Measurements from ENCODE around the gene NDRG4.

Gene NDRG4

GRCh38 chr16:58493756-58494431, 6.0 kb upstream of the NDRG4 start:
- Histone ChIP-seq H3K9ac (ENCODE audit: low read length in 5 of 5) (no peak overlapping the region), H3K27ac (ENCODE audit: low read depth, low read length) (no peak overlapping the region), H3K4me3 (ENCODE audit: low read depth in 1 of 5, low read length in 5 of 5) (no peak overlapping the region), H3K27me3 (ENCODE audit: control insufficient read depth in 5 of 5, insufficient read depth in 4 of 5, low read length in 5 of 5) (peaks cover 3 to 13% (median 5%) of the 10 kb centered on the region in 5 donors), H3K36me3 (ENCODE audit: control insufficient read depth in 5 of 5, insufficient read depth in 5 of 5, low read length in 5 of 5) (no peaks in the 10 kb centered on the region), H3K9me3 (ENCODE audit: control insufficient read depth in 5 of 5, low read length in 5 of 5) (no peaks in the 10 kb centered on the region), H3K4me1 (ENCODE audit: control insufficient read depth in 5 of 5, insufficient read depth in 5 of 5, low read length in 5 of 5) (peaks cover 0 to 9% (median 4%) of the 10 kb centered on the region in 5 donors)

- peak overlapping the region in 3 of 5 donors; percentile 12 to 26 (median 17) for H3K4me3 ChIP-seq (ENCODE audit: low read depth in 1 of 5, low read length in 5 of 5)
- H3K4me1 ChIP-seq (ENCODE audit: control insufficient read depth in 5 of 5, insufficient read depth in 5 of 5, low read length in 5 of 5), result peaks cover 0 to 11% (median 5%) of the 10 kb centered on the region in 5 donors
- no peak overlapping the region for H3K27ac ChIP-seq (ENCODE audit: low read depth, low read length)
- no peaks in the 10 kb centered on the region for H3K36me3 ChIP-seq (ENCODE audit: control insufficient read depth in 5 of 5, insufficient read depth in 5 of 5, low read length in 5 of 5)
- H3K27me3 ChIP-seq (ENCODE audit: control insufficient read depth in 5 of 5, insufficient read depth in 4 of 5, low read length in 5 of 5), result peaks cover 8 to 23% (median 12%) of the 10 kb centered on the region in 5 donors
- H3K9ac ChIP-seq (ENCODE audit: low read length in 5 of 5), result peak overlapping the region in 1 of 5 donors; percentile 21
- H3K9me3 ChIP-seq (ENCODE audit: control insufficient read depth in 5 of 5, low read length in 5 of 5), result no peaks in the 10 kb centered on the region
These were observed 4.9 kb upstream of the NDRG4 start for GRCh38 chr16:58494981-58495520.

GRCh38 chr16:58495521-58496331, 4.2 kb upstream of the NDRG4 start:
- H3K9me3 ChIP-seq (ENCODE audit: control insufficient read depth in 5 of 5, low read length in 5 of 5), result no peaks in the 10 kb centered on the region
- no peaks in the 10 kb centered on the region for H3K36me3 ChIP-seq (ENCODE audit: control insufficient read depth in 5 of 5, insufficient read depth in 5 of 5, low read length in 5 of 5)
- no peak overlapping the region for H3K27ac ChIP-seq (ENCODE audit: low read depth, low read length)
- peaks cover 15 to 30% (median 19%) of the 10 kb centered on the region in 5 donors for H3K27me3 ChIP-seq (ENCODE audit: control insufficient read depth in 5 of 5, insufficient read depth in 4 of 5, low read length in 5 of 5)
- peak overlapping the region in 3 of 5 donors; percentile 12 to 26 (median 17) for H3K4me3 ChIP-seq (ENCODE audit: low read depth in 1 of 5, low read length in 5 of 5)
- H3K4me1 ChIP-seq (ENCODE audit: control insufficient read depth in 5 of 5, insufficient read depth in 5 of 5, low read length in 5 of 5), result peaks cover 0 to 16% (median 9%) of the 10 kb centered on the region in 5 donors
- H3K9ac ChIP-seq (ENCODE audit: low read length in 5 of 5), result peak overlapping the region in 1 of 5 donors; percentile 21

GRCh38 chr16:58497468-58497867, 2.5 kb upstream of the NDRG4 start:
- H3K27me3 ChIP-seq (ENCODE audit: control insufficient read depth in 5 of 5, insufficient read depth in 4 of 5, low read length in 5 of 5), result peaks cover 33 to 48% (median 36%) of the 10 kb centered on the region in 5 donors
- H3K4me1 ChIP-seq (ENCODE audit: control insufficient read depth in 5 of 5, insufficient read depth in 5 of 5, low read length in 5 of 5), result peaks cover 0 to 26% (median 17%) of the 10 kb centered on the region in 5 donors

GRCh38 chr16:58497935-58498334, 2.0 kb upstream of the NDRG4 start:
- no peak overlapping the region for H3K4me3 ChIP-seq (ENCODE audit: low read depth in 1 of 5, low read length in 5 of 5)
- no peaks in the 10 kb centered on the region for H3K9me3 ChIP-seq (ENCODE audit: control insufficient read depth in 5 of 5, low read length in 5 of 5)
- peaks cover 34 to 52% (median 41%) of the 10 kb centered on the region in 5 donors for H3K27me3 ChIP-seq (ENCODE audit: control insufficient read depth in 5 of 5, insufficient read depth in 4 of 5, low read length in 5 of 5)
- H3K36me3 ChIP-seq (ENCODE audit: control insufficient read depth in 5 of 5, insufficient read depth in 5 of 5, low read length in 5 of 5), result no peaks in the 10 kb centered on the region
- no peak overlapping the region for H3K9ac ChIP-seq (ENCODE audit: low read length in 5 of 5)
- no peak overlapping the region for H3K27ac ChIP-seq (ENCODE audit: low read depth, low read length)
- peaks cover 0 to 26% (median 17%) of the 10 kb centered on the region in 5 donors for H3K4me1 ChIP-seq (ENCODE audit: control insufficient read depth in 5 of 5, insufficient read depth in 5 of 5, low read length in 5 of 5)

More at GRCh38 chr16:58497468-58497867, 2.5 kb upstream of the NDRG4 start:
- Histone ChIP-seq H3K27ac (ENCODE audit: low read depth, low read length) (no peak overlapping the region), H3K9ac (ENCODE audit: low read length in 5 of 5) (no peak overlapping the region), H3K36me3 (ENCODE audit: control insufficient read depth in 5 of 5, insufficient read depth in 5 of 5, low read length in 5 of 5) (no peaks in the 10 kb centered on the region), H3K9me3 (ENCODE audit: control insufficient read depth in 5 of 5, low read length in 5 of 5) (no peaks in the 10 kb centered on the region), H3K4me3 (ENCODE audit: low read depth in 1 of 5, low read length in 5 of 5) (no peak overlapping the region)

GRCh38 chr16:58498341-58499091, 1.4 kb upstream of the NDRG4 start:
- Histone ChIP-seq H3K9me3 (ENCODE audit: control insufficient read depth in 5 of 5, low read length in 5 of 5) (no peaks in the 10 kb centered on the region), H3K27ac (ENCODE audit: low read depth, low read length) (no peak overlapping the region), H3K9ac (ENCODE audit: low read length in 5 of 5) (no peak overlapping the region), H3K4me1 (ENCODE audit: control insufficient read depth in 5 of 5, insufficient read depth in 5 of 5, low read length in 5 of 5) (peaks cover 0 to 26% (median 17%) of the 10 kb centered on the region in 5 donors), H3K27me3 (ENCODE audit: control insufficient read depth in 5 of 5, insufficient read depth in 4 of 5, low read length in 5 of 5) (peaks cover 37 to 58% (median 45%) of the 10 kb centered on the region in 5 donors), H3K4me3 (ENCODE audit: low read depth in 1 of 5, low read length in 5 of 5) (no peak overlapping the region), H3K36me3 (ENCODE audit: control insufficient read depth in 5 of 5, insufficient read depth in 5 of 5, low read length in 5 of 5) (no peaks in the 10 kb centered on the region)

- H3K9ac ChIP-seq (ENCODE audit: low read length in 5 of 5), result no peak overlapping the region
- peaks cover 0 to 26% (median 17%) of the 10 kb centered on the region in 5 donors for H3K4me1 ChIP-seq (ENCODE audit: control insufficient read depth in 5 of 5, insufficient read depth in 5 of 5, low read length in 5 of 5)
- no peak overlapping the region for H3K27ac ChIP-seq (ENCODE audit: low read depth, low read length)
These were observed 841 bp upstream of the NDRG4 start for GRCh38 chr16:58499092-58499511.

GRCh38 chr16:58500430-58501241, 693 bp downstream of the NDRG4 start:
- H3K9me3 ChIP-seq (ENCODE audit: control insufficient read depth in 5 of 5, low read length in 5 of 5), result no peaks in the 10 kb centered on the region
- H3K9ac ChIP-seq (ENCODE audit: low read length in 5 of 5), result peak overlapping the region in 1 of 5 donors; percentile 28
- H3K36me3 ChIP-seq (ENCODE audit: control insufficient read depth in 5 of 5, insufficient read depth in 5 of 5, low read length in 5 of 5), result no peaks in the 10 kb centered on the region
- peak overlapping the region in 2 of 5 donors; percentile 17 to 47 for H3K4me3 ChIP-seq (ENCODE audit: low read depth in 1 of 5, low read length in 5 of 5)
- H3K4me1 ChIP-seq (ENCODE audit: control insufficient read depth in 5 of 5, insufficient read depth in 5 of 5, low read length in 5 of 5), result peaks cover 0 to 19% (median 13%) of the 10 kb centered on the region in 5 donors
- H3K27me3 ChIP-seq (ENCODE audit: control insufficient read depth in 5 of 5, insufficient read depth in 4 of 5, low read length in 5 of 5), result peaks cover 38 to 69% (median 53%) of the 10 kb centered on the region in 5 donors
- no peak overlapping the region for H3K27ac ChIP-seq (ENCODE audit: low read depth, low read length)

More at GRCh38 chr16:58499092-58499511, 841 bp upstream of the NDRG4 start:
- Histone ChIP-seq H3K27me3 (ENCODE audit: control insufficient read depth in 5 of 5, insufficient read depth in 4 of 5, low read length in 5 of 5) (peaks cover 37 to 64% (median 49%) of the 10 kb centered on the region in 5 donors), H3K4me3 (ENCODE audit: low read depth in 1 of 5, low read length in 5 of 5) (no peak overlapping the region), H3K36me3 (ENCODE audit: control insufficient read depth in 5 of 5, insufficient read depth in 5 of 5, low read length in 5 of 5) (no peaks in the 10 kb centered on the region), H3K9me3 (ENCODE audit: control insufficient read depth in 5 of 5, low read length in 5 of 5) (no peaks in the 10 kb centered on the region)
